Coronary artery (tissue), 2 donors: Measurements from ENCODE around the gene TPCN1.

Experiments used
- DNase-seq: peaks from one replicate; pipeline ENCODE4 v3.0.0-alpha.2; 2017; ENCODE audit warnings: low spot score
- H3K27ac ChIP-seq, 2 donors: fragments of 200-600 bp; sonication (generic); one replicate each; pipeline ENCODE4 v1.5.1; 2016 to 2019
- H3K4me3 ChIP-seq: fragments of 200-600 bp; sonication (generic); 2 replicates; pipeline ENCODE4 v1.5.1; 2016; ENCODE audit warnings: mild to moderate bottlenecking, moderate library complexity
- TF ChIP-seq, protein P1 (sequence below): fragments of 200-600 bp; sonication (generic); IDR thresholded peaks from one replicate; pipeline ENCODE4 v1.5.1; 2019; ENCODE audit warnings: antibody characterized with exemption

Gene TPCN1

DNA sequence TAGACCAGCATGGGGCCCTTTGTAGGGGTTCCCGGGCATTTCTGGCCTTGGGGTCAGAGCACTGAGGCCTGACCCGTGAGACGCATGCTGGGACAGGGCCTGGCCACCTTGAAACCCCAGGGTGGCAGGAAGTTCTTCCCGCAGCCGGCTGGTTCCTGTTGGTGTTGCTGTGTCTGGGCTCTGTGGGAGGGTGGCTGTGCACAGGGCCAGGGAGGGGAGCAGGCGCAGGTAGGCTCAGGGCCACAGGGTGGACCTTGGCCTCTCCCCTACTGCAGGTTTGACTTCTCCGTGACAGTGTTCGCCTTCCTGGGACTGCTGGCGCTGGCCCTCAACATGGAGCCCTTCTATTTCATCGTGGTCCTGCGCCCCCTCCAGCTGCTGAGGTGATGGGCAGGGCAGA is 65.4 kb downstream of the TPCN1 start:
- no peak overlapping the region for H3K27ac ChIP-seq
- no peak for DNase-seq
- H3K4me3 ChIP-seq = no peak overlapping the region
- TF ChIP-seq, protein P1, sequence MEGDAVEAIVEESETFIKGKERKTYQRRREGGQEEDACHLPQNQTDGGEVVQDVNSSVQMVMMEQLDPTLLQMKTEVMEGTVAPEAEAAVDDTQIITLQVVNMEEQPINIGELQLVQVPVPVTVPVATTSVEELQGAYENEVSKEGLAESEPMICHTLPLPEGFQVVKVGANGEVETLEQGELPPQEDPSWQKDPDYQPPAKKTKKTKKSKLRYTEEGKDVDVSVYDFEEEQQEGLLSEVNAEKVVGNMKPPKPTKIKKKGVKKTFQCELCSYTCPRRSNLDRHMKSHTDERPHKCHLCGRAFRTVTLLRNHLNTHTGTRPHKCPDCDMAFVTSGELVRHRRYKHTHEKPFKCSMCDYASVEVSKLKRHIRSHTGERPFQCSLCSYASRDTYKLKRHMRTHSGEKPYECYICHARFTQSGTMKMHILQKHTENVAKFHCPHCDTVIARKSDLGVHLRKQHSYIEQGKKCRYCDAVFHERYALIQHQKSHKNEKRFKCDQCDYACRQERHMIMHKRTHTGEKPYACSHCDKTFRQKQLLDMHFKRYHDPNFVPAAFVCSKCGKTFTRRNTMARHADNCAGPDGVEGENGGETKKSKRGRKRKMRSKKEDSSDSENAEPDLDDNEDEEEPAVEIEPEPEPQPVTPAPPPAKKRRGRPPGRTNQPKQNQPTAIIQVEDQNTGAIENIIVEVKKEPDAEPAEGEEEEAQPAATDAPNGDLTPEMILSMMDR = no peak

DNA sequence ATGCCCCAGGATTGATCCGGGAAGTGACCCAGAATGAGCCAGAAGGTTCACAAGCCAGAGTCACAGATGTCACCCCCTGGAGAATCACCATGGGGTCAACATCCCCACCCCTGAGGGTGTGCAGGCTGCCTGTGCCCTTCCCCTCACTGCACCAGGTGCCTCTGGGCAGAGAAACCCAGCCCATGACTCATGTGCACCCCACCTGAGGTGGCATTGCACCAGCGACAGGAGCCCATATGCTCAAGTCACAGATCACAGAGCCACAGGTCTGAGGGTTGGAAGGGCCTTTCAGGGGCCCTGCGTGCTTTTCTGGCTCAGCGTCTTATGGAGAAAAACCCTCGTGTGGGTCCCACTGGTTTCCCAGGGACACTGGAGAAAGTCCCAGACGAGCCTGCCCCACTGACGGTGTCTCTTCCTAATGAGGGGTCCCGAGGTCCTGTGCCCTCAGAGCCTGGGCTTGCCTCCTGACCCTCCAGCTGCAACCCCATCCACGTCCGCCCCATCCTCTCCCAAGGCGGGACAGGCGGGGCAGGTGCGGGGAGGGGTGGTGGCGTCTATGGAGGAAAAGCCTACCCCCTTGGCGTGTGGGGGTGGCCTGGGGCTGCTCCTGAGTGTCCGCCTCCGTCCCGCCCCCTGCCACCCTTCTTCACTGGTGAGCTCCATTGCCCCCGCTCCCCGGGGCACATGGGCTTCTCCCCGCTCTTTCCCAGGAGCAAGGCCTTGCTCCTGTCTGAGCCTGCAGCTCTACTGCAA is 66.1 kb downstream of the TPCN1 start:
- TF ChIP-seq, protein P1 = no peak
- no peak for DNase-seq

DNA sequence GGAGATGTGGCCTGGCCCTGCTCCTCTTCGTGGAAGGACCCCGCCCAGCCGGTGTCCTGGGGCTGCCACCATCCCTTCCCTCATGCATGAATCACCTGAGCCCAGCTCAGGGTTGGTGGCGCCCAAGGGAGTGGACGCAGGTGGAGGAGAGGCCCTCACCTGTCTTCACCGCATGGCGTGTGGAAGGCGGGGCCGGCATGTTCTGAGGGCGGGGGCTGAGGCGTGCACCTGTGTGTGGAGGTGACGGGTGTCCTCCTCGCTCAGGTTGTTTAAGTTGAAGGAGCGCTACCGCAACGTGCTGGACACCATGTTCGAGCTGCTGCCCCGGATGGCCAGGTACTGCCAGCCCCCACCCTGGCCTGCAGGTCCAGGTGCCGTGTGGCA is 66.6 kb downstream of the TPCN1 start:
- DNase-seq = no peak

More for the DNA sequence above, 66.1 kb downstream of the TPCN1 start:
- no peak overlapping the region for H3K27ac ChIP-seq
- H3K4me3 ChIP-seq = no peak overlapping the region

DNA sequence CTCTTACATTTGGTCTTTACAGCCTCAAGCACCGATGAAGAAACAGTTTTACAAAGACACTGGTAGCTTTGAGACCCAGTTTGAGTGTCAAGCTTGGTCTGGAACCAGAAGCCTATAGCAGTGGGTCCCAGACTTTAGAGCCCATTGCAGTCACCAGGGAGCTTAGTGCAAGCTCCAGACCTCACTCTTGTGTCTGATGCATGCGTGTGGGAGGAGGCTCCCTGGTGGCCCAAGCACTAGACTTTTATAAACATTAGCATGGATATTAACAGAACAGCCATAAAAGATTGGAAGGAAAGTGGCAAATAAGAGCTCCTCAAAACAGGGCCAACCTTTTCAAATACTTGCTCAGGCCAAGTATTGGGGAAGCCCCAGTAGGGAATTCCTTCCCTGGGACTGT is 68.1 kb downstream of the TPCN1 start:
- Histone ChIP-seq H3K27ac (no peak overlapping the region), H3K4me3 (no peak overlapping the region)
- DNase-seq = no peak
- TF ChIP-seq, protein P1 = no peak

More for the DNA sequence above, 66.6 kb downstream of the TPCN1 start:
- Histone ChIP-seq H3K27ac (no peak overlapping the region), H3K4me3 (no peak overlapping the region)
- TF ChIP-seq, protein P1 = no peak

DNA sequence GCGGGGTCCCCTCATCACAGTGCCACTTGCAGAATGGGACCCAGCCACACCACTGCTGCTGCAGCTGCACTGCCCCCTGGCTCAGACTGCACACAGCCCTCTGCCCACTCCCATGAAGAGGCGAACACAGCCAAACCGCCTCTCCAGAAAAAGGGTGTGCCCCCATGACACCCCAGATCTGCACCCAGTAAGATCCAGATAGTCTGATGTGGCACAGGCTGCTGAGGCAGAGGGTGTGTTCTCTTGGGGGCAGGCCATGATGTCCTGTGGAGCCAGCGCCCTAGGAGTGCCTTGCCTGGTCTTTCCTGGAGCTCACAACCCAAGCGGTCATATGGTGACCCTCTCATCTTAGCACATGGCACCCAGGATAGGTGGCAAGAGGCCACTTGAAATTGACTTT is 69.2 kb downstream of the TPCN1 start:
- Histone ChIP-seq H3K27ac (no peak overlapping the region), H3K4me3 (no peak overlapping the region)
- DNase-seq = no peak
- TF ChIP-seq, protein P1 = no peak

DNA sequence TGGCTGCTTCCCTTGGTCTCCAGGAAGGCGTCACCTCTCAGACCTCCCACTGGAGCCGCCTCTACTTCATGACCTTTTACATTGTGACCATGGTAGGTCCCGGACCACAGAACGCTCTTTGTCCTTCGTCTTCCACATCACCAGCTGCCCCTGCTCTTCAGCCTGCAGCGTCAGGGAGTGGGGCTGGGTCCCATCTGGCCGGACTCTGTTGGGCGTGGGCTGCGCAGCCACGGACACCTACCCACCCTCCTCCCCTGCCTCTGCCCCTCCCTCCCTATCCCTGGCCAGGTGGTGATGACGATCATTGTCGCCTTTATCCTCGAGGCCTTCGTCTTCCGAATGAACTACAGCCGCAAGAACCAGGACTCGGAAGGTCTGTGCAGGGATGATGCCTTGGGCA is 70.3 kb downstream of the TPCN1 start:
- Histone ChIP-seq H3K27ac (no peak overlapping the region), H3K4me3 (no peak overlapping the region)
- DNase-seq = no peak
- TF ChIP-seq, protein P1 = no peak

DNA sequence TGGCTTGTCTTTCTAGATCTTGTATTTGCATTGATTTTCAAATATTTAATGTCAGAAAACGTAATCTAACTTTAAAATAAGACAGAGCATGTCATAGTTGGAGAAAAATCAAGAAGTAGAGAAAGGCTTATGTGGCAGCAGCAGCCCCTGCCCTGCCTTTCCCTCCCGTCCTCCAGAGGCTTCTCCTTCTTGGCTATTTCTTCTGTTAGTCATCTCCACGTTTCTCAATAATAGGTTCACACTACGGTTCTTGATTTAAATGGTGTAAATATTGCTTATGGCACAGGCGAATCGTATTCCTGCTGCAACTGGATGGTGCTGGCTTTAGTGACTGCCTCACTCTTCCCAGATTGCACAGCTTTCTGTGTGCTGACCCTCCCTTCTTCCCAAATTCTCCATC is 70.8 kb downstream of the TPCN1 start:
- DNase-seq = no peak
- no peak overlapping the region for H3K4me3 ChIP-seq
- TF ChIP-seq, protein P1 = no peak
- H3K27ac ChIP-seq = no peak overlapping the region
